CD14-positive monocyte (primary cell): ENCODE data around the gene ABCB1. TPM values are rescaled to one million over a fixed set of nuclear protein-coding genes. Genes with fewer than 3 reads are reported as not detected.

ENCODE experiments used
- DNase-seq, 3 donors: peaks; one replicate each; pipeline ENCODE4 v3.0.0-alpha.2; 2011 to 2022
- H2AFZ ChIP-seq: 2 replicates; pipeline ENCODE4 v1.6.0; 2012; ENCODE audit warnings: mild to moderate bottlenecking, low read depth, low read length, inconsistent platforms; ENCODE audit not compliant: insufficient read depth, poor library complexity, severe bottlenecking
- H3K27ac ChIP-seq, 2 donors: 1 replicate in 1 of 2; 2 replicates in 1 of 2; pipeline ENCODE4 v1.5.1; 2012 to 2013; ENCODE audit warnings: low read length in 2 of 2, control low read depth in 1 of 2, inconsistent platforms in 1 of 2, low read depth in 1 of 2, mild to moderate bottlenecking in 1 of 2
- H3K27me3 ChIP-seq, 2 donors: one replicate each; pipeline versions ENCODE4 v1.6.0 to v1.6.1; 2011 to 2013; ENCODE audit warnings: low read length in 2 of 2; ENCODE audit not compliant: control insufficient read depth in 2 of 2, insufficient read depth in 2 of 2
- H3K36me3 ChIP-seq, 2 donors: replicated peaks in 1 of 2; 1 replicate in 1 of 2; 2 replicates in 1 of 2; pipeline versions ENCODE4 v1.5.1 to v1.6.1; 2012 to 2013; ENCODE audit warnings: low read length in 2 of 2, control low read depth in 1 of 2, inconsistent platforms in 1 of 2, mild to moderate bottlenecking in 1 of 2; ENCODE audit not compliant: insufficient read depth in 2 of 2, control insufficient read depth in 1 of 2
- H3K4me1 ChIP-seq, 2 donors: 1 replicate in 1 of 2; 2 replicates in 1 of 2; pipeline versions ENCODE4 v1.5.1 to v1.6.1; 2012 to 2013; ENCODE audit warnings: low read length in 2 of 2, control low read depth in 1 of 2, inconsistent platforms in 1 of 2, mild to moderate bottlenecking in 1 of 2, moderate library complexity in 1 of 2; ENCODE audit not compliant: insufficient read depth in 2 of 2, control insufficient read depth in 1 of 2
- H3K4me2 ChIP-seq: replicated peaks from 2 replicates; pipeline ENCODE3; 2012; ENCODE audit warnings: low read length, moderate library complexity, mild to moderate bottlenecking; ENCODE audit not compliant: poor library complexity, severe bottlenecking; ENCODE audit errors: extremely low read depth
- H3K4me3 ChIP-seq, 3 experiments: fragments of 200-600 bp in 1 of 3; sonication (generic) in 1 of 3; replicated peaks in 1 of 3; 1 replicate in 2 of 3; 2 replicates in 1 of 3; pipeline ENCODE4 v1.5.1; 2011 to 2013; ENCODE audit warnings: low read length in 3 of 3, mild to moderate bottlenecking in 3 of 3, control low read depth in 2 of 3, low read depth in 2 of 3, inconsistent platforms in 1 of 3, moderate library complexity in 1 of 3
- H3K79me2 ChIP-seq: 2 replicates; pipeline ENCODE4 v1.6.0; 2012; ENCODE audit warnings: mild to moderate bottlenecking, control low read depth, inconsistent platforms, low read length, moderate library complexity; ENCODE audit not compliant: insufficient read depth
- H3K9ac ChIP-seq: 2 replicates; pipeline ENCODE4 v1.6.0; 2017; ENCODE audit warnings: low read length, mild to moderate bottlenecking; ENCODE audit not compliant: insufficient read depth, poor library complexity, severe bottlenecking
- H3K9me3 ChIP-seq, 2 donors: replicated peaks in 1 of 2; 1 replicate in 1 of 2; 2 replicates in 1 of 2; pipeline versions ENCODE4 v1.5.1 to v1.6.1; 2012 to 2013; ENCODE audit warnings: low read length in 2 of 2, control low read depth in 1 of 2; ENCODE audit not compliant: control insufficient read depth in 1 of 2, insufficient read depth in 1 of 2
- H4K20me1 ChIP-seq: 2 replicates; pipeline ENCODE4 v1.6.0; 2012; ENCODE audit warnings: mild to moderate bottlenecking, low read length, control low read depth, moderate library complexity; ENCODE audit not compliant: insufficient read depth
- H3K27ac Mint-ChIP-seq, 7 donors: one replicate each; pipeline ENCODE4 v1.8.0; 2020; ENCODE audit warnings: mild to moderate bottlenecking in 7 of 7, mixed read lengths in 7 of 7, moderate library complexity in 6 of 7, inconsistent platforms in 2 of 7
- H3K27me3 Mint-ChIP-seq, 3 donors: one replicate each; pipeline ENCODE4 v1.8.0; 2021 to 2022; ENCODE audit warnings: low read depth in 3 of 3, mild to moderate bottlenecking in 3 of 3, mixed read lengths in 3 of 3, moderate library complexity in 3 of 3, inconsistent platforms in 1 of 3
- H3K36me3 Mint-ChIP-seq, 2 donors: one replicate each; pipeline ENCODE4 v1.8.0; 2020; ENCODE audit warnings: mixed read lengths in 2 of 2, inconsistent platforms in 1 of 2, mild to moderate bottlenecking in 1 of 2
- H3K4me1 Mint-ChIP-seq: one replicate; pipeline ENCODE4 v1.8.0; 2020; ENCODE audit warnings: mild to moderate bottlenecking, mixed read lengths
- H3K4me3 Mint-ChIP-seq, 2 donors: one replicate each; pipeline ENCODE4 v1.8.0; 2020; ENCODE audit warnings: mild to moderate bottlenecking in 2 of 2, mixed read lengths in 2 of 2, moderate library complexity in 1 of 2
- H3K9me3 Mint-ChIP-seq, 7 donors: one replicate each; pipeline ENCODE4 v1.8.0; 2020 to 2022; ENCODE audit warnings: mixed read lengths in 7 of 7, mild to moderate bottlenecking in 6 of 7, moderate library complexity in 6 of 7, inconsistent platforms in 2 of 7
- WGBS: methylation state at CpG from one replicate; pipeline ENCODE4 v1.1.5; 2013; ENCODE audit warnings: missing lambda C conversion rate; ENCODE audit not compliant: insufficient coverage; 5-methylcytosine and 5-hydroxymethylcytosine counted together
- intact Hi-C, 2 donors: fragments of 100-400 bp; cut with micrococcal nuclease; formaldehyde crosslinking; loops; one replicate each; pipeline versions ENCODE4 v1.15.0 to v1.15.1; 2023
- polyA plus RNA-seq, 3 donors: library from polyadenylated mRNA; depleted of rRNA in 1 of 3; unstranded in 2 of 3; stranded (reverse) in 1 of 3; fragments of 300-500 nt in 2 of 3; fragments of >200 nt in 1 of 3; fragmentation: Illumina TruSeq in 2 of 3; gene quantifications; 1 replicate in 2 of 3; 2 replicates in 1 of 3; pipeline ENCODE4 v1.2.3, GENCODE V29; 2012 to 2021
- TF ChIP-seq, protein P1 (sequence below): fragments of 200-600 bp; IDR thresholded peaks from one replicate; pipeline ENCODE4 v1.8.0; 2022; ENCODE audit warnings: antibody characterized with exemption, mild to moderate bottlenecking

The ABCB1 gene
- polyA plus RNA-seq, 3 donors, result 0.24 TPM; not detected in 2

DNA sequence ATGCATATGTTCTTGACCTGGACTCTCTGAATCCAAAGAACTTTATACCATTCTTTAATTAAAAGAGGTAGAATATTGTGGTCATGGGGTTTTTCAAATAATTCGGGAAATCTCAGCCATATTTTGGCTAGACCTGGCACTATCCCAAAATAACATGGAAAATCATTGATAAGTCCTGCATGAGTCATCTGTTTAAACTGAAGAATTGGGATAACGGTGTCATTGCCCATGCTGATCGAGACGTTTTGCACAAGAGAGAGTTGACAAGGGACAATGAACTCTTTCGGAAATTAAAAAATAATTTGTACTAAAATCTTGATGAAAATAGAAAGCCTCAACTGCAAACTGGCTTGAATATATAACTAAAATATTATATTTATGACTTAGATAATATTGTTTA, 105.3 kb downstream of the ABCB1 start:
- Mint-ChIP-seq H3K4me1 (no peaks in the 10 kb centered on the region), H3K36me3 (no peaks in the 10 kb centered on the region), H3K4me3 (no peak overlapping the region), H3K9me3 (no peaks in the 10 kb centered on the region), H3K27ac (no peak overlapping the region), H3K27me3 (peaks cover 0 to 3% (median 1%) of the 10 kb centered on the region in 3 donors)
- WGBS, result 95% methylated on average over 3 of the region's 5 CpGs
- TF ChIP-seq, protein P1, sequence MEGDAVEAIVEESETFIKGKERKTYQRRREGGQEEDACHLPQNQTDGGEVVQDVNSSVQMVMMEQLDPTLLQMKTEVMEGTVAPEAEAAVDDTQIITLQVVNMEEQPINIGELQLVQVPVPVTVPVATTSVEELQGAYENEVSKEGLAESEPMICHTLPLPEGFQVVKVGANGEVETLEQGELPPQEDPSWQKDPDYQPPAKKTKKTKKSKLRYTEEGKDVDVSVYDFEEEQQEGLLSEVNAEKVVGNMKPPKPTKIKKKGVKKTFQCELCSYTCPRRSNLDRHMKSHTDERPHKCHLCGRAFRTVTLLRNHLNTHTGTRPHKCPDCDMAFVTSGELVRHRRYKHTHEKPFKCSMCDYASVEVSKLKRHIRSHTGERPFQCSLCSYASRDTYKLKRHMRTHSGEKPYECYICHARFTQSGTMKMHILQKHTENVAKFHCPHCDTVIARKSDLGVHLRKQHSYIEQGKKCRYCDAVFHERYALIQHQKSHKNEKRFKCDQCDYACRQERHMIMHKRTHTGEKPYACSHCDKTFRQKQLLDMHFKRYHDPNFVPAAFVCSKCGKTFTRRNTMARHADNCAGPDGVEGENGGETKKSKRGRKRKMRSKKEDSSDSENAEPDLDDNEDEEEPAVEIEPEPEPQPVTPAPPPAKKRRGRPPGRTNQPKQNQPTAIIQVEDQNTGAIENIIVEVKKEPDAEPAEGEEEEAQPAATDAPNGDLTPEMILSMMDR, result no peak
- Histone ChIP-seq H3K4me1 (no peaks in the 10 kb centered on the region), H3K27ac (no peak overlapping the region), H4K20me1 (no peaks in the 10 kb centered on the region), H2AFZ (no peak overlapping the region), H3K9ac (no peak overlapping the region), H3K79me2 (no peaks in the 10 kb centered on the region), H3K4me3 (no peak overlapping the region), H3K27me3 (no peaks in the 10 kb centered on the region), H3K9me3 (no peaks in the 10 kb centered on the region), H3K4me2 (no peak overlapping the region), H3K36me3 (no peaks in the 10 kb centered on the region)
- intact Hi-C loops, result no loop called here
- DNase-seq, result no peak

DNA sequence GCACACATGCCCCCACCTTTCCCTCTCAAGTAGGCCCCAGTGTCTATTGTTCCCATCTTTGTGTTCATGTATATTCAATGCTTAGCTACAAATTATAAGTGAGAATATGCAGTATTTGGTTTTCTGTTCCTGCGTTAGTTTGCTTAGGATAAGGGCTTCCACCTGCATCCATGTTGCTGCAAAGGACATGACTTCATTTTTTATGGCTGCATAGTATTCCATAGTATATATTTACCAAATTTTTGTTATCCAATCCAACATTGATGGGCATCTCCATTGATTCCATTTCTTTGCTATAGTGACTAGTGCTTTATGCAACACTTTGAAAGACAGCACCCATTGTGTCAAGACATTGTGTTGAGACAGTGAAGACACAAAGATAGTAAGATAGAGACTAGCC, 106.2 kb downstream of the ABCB1 start:
- Histone ChIP-seq H3K9ac (no peak overlapping the region), H3K79me2 (no peaks in the 10 kb centered on the region)

More for the DNA sequence above, 106.2 kb downstream of the ABCB1 start:
- Mint-ChIP-seq H3K36me3 (no peaks in the 10 kb centered on the region), H3K4me3 (no peak overlapping the region), H3K4me1 (no peaks in the 10 kb centered on the region), H3K27me3 (peaks cover 0 to 3% (median 1%) of the 10 kb centered on the region in 3 donors), H3K27ac (no peak overlapping the region), H3K9me3 (no peaks in the 10 kb centered on the region)
- no CpG with 5 or more reads among the region's 1 CpG for WGBS
- no peak overlapping the region for H3K4me2 ChIP-seq
- H3K36me3 ChIP-seq, result no peaks in the 10 kb centered on the region
- DNase-seq, result no peak
- no peaks in the 10 kb centered on the region for H4K20me1 ChIP-seq
- no peak overlapping the region for H3K4me3 ChIP-seq
- no peak overlapping the region for H2AFZ ChIP-seq
- intact Hi-C loops, result no loop called here
- H3K4me1 ChIP-seq, result no peaks in the 10 kb centered on the region
- TF ChIP-seq, protein P1, result no peak
- H3K9me3 ChIP-seq, result no peaks in the 10 kb centered on the region
- H3K27ac ChIP-seq, result no peak overlapping the region
- H3K27me3 ChIP-seq, result no peaks in the 10 kb centered on the region
